K562 (cell line): ENCODE results near the gene ANKLE1. TPM values are rescaled to one million over a fixed set of nuclear protein-coding genes. Genes with fewer than 3 reads are reported as not detected.

ENCODE experiments used
- CREB3 ChIP-seq: fragments of 450-650 bp; conservative IDR thresholded peaks from 2 replicates; pipeline ENCODE4 v1.6.1; 2016; ENCODE audit warnings: missing genetic modification characterization, low read depth, mild to moderate bottlenecking, missing compliant biosample characterization, moderate library complexity
- EP400 ChIP-seq: fragments of 450-650 bp; IDR thresholded peaks from 2 replicates; pipeline ENCODE4 v1.6.1; 2017; ENCODE audit warnings: antibody characterized with exemption, mild to moderate bottlenecking, moderate library complexity
- MAZ ChIP-seq, 2 experiments: fragments of 450-650 bp in 1 of 2; sonication (generic) in 1 of 2; formaldehyde crosslinking; IDR thresholded peaks in 1 of 2; conservative IDR thresholded peaks in 1 of 2; 2 replicates each; pipeline versions ENCODE4 v1.4.0 to v1.5.0; 2020; ENCODE audit warnings: mild to moderate bottlenecking in 1 of 2, missing genetic modification reagents in 1 of 2
- POLR2B ChIP-seq: fragments of 450-650 bp; IDR thresholded peaks from 2 replicates; pipeline ENCODE4 v1.6.1; 2018; ENCODE audit warnings: low read depth; ENCODE audit not compliant: partially characterized antibody
- SETDB1 ChIP-seq: IDR thresholded peaks from one replicate; pipeline ENCODE4 v1.6.1; 2012; ENCODE audit warnings: low read length, control low read depth, inconsistent platforms
- SIX5 ChIP-seq, 2 experiments: IDR thresholded peaks; 2 replicates each; pipeline ENCODE4 v1.6.1; 2011; ENCODE audit warnings: low read length in 2 of 2, borderline replicate concordance in 1 of 2, low read depth in 1 of 2, mild to moderate bottlenecking in 1 of 2, moderate library complexity in 1 of 2; ENCODE audit not compliant: insufficient read depth in 1 of 2
- TRIM24 ChIP-seq, 2 experiments: fragments of 450-650 bp; IDR thresholded peaks; 2 replicates each; pipeline ENCODE4 v1.6.1; 2016
- ZFX ChIP-seq: sonication (generic); formaldehyde crosslinking; IDR thresholded peaks from 2 replicates; pipeline ENCODE4 v1.8.0; 2022; ENCODE audit warnings: mild to moderate bottlenecking, missing genetic modification reagents, moderate library complexity
- ZHX1 ChIP-seq: fragments of 150-350 bp; conservative IDR thresholded peaks from 2 replicates; pipeline ENCODE4 v1.6.1; 2014; ENCODE audit warnings: low read length
- ZNF165 ChIP-seq: fragments of 250-450 bp; sonication (Bioruptor Pico); IDR thresholded peaks from 2 replicates; pipeline ENCODE4 v1.4.0; 2020; ENCODE audit warnings: borderline replicate concordance
- ZNF280B ChIP-seq: fragments of 250-450 bp; sonication (Bioruptor Pico); IDR thresholded peaks from 2 replicates; pipeline ENCODE4 v1.5.1; 2021; ENCODE audit warnings: mild to moderate bottlenecking
- ZNF639 ChIP-seq, 2 experiments: fragments of 200-800 bp in 1 of 2; sonication (Bioruptor generic) in 1 of 2; sonication (generic) in 1 of 2; formaldehyde crosslinking in 1 of 2; IDR thresholded peaks in 1 of 2; conservative IDR thresholded peaks in 1 of 2; 2 replicates each; pipeline versions ENCODE4 v1.5.0 to v1.6.1; 2016 to 2020; ENCODE audit warnings: missing compliant biosample characterization in 1 of 2, missing genetic modification characterization in 1 of 2, missing genetic modification reagents in 1 of 2
- polyA plus RNA-seq, 8 experiments: library from polyadenylated mRNA; depleted of rRNA in 4 of 8; stranded (reverse) in 5 of 8; unstranded in 3 of 8; fragments of >200 nt; fragmentation: Nextera tagmentation in 2 of 8; fragmentation: Illumina TruSeq in 1 of 8; extraction: Ambion mirVana in 2 of 8; extraction: Trizol in 1 of 8; gene quantifications; 2 replicates each; pipeline versions ENCODE4 v1.2.1 to v1.2.3, GENCODE V29; 2011 to 2014; ENCODE audit warnings: inconsistent platforms in 1 of 8, missing spikeins in 1 of 8
- total RNA-seq, 7 experiments: library from RNA; depleted of rRNA in 6 of 7; stranded (reverse); fragments of >200 nt in 6 of 7; fragmentation: Illumina TruSeq in 2 of 7; extraction: Trizol in 2 of 7; gene quantifications; 2 replicates each; pipeline versions ENCODE4 v1.2.1 to v1.2.3, GENCODE V29; 2011 to 2021; ENCODE audit warnings: low replicate concordance in 1 of 7
- TF ChIP-seq, protein P1 (sequence below): fragments of 200-800 bp; sonication (Bioruptor generic); IDR thresholded peaks from 2 replicates; pipeline ENCODE4 v1.6.1; 2016; ENCODE audit warnings: missing genetic modification characterization, missing compliant biosample characterization

Gene ANKLE1
- total and polyA plus RNA-seq, 9 of the 15 experiments (the other 6 are each of a cell fraction or from before 2014, with no cell fraction given), result 0.63 to 9.2 (median 2.9) TPM

GRCh38 chr19:17266975-17267788, 14.5 kb upstream of the ANKLE1 start, which contains the start of gene BABAM1 (continued):
- TF ChIP-seq ZHX1 (no peak), POLR2B (peak; percentile 71), ZNF280B (CRISPR knock-in tag) (no peak), SETDB1 (no peak), ZFX (CRISPR knock-in tag) (0 out of 2 replicates have a peak, but pooled peaks have one; percentile 9), ZNF639 (CRISPR knock-in tag; conservative IDR thresholded peaks at IDR 0.05 in 1 of 2, IDR thresholded peaks at IDR 0.05 in 1 of 2) (peak in 1 of 2 experiments; percentile 99; a peak in 2 of 4 replicates), CREB3 (peak; percentile 94), TRIM24 (IDR thresholded peaks at IDR 0.05) (no peak), MAZ (CRISPR knock-in tag; conservative IDR thresholded peaks at IDR 0.05 in 1 of 2, IDR thresholded peaks at IDR 0.05 in 1 of 2) (0 out of 4 replicates have a peak, but pooled peaks of 1 of the 2 experiments have one; percentile 14), EP400 (peak; percentile 45), SIX5 (IDR thresholded peaks at IDR 0.05; ENCODE audit: borderline replicate concordance in 1 of 2, insufficient read depth in 1 of 2, low read depth in 1 of 2, low read length in 2 of 2) (peak; percentile 85 to 91), ZNF165 (CRISPR knock-in tag) (no peak)
- TF ChIP-seq, protein P1, sequence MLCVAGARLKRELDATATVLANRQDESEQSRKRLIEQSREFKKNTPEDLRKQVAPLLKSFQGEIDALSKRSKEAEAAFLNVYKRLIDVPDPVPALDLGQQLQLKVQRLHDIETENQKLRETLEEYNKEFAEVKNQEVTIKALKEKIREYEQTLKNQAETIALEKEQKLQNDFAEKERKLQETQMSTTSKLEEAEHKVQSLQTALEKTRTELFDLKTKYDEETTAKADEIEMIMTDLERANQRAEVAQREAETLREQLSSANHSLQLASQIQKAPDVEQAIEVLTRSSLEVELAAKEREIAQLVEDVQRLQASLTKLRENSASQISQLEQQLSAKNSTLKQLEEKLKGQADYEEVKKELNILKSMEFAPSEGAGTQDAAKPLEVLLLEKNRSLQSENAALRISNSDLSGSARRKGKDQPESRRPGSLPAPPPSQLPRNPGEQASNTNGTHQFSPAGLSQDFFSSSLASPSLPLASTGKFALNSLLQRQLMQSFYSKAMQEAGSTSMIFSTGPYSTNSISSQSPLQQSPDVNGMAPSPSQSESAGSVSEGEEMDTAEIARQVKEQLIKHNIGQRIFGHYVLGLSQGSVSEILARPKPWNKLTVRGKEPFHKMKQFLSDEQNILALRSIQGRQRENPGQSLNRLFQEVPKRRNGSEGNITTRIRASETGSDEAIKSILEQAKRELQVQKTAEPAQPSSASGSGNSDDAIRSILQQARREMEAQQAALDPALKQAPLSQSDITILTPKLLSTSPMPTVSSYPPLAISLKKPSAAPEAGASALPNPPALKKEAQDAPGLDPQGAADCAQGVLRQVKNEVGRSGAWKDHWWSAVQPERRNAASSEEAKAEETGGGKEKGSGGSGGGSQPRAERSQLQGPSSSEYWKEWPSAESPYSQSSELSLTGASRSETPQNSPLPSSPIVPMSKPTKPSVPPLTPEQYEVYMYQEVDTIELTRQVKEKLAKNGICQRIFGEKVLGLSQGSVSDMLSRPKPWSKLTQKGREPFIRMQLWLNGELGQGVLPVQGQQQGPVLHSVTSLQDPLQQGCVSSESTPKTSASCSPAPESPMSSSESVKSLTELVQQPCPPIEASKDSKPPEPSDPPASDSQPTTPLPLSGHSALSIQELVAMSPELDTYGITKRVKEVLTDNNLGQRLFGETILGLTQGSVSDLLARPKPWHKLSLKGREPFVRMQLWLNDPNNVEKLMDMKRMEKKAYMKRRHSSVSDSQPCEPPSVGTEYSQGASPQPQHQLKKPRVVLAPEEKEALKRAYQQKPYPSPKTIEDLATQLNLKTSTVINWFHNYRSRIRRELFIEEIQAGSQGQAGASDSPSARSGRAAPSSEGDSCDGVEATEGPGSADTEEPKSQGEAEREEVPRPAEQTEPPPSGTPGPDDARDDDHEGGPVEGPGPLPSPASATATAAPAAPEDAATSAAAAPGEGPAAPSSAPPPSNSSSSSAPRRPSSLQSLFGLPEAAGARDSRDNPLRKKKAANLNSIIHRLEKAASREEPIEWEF (CRISPR knock-in tag), result peak; percentile 98
